Head of caudate nucleus (tissue), 42 donors: ENCODE results near the gene PPIB.

Experiments
- DNase-seq, 42 donors: peaks; one replicate each; pipeline versions ENCODE4 v3.0.0 to v3.0.0-alpha.2; 2020 to 2021; ENCODE audit warnings: mixed read lengths in 7 of 42
- intact Hi-C: fragments of 100-400 bp; cut with DNase I; formaldehyde crosslinking; loops from one replicate; pipeline ENCODE4 v1.15.0; 2022

Gene PPIB

DNA sequence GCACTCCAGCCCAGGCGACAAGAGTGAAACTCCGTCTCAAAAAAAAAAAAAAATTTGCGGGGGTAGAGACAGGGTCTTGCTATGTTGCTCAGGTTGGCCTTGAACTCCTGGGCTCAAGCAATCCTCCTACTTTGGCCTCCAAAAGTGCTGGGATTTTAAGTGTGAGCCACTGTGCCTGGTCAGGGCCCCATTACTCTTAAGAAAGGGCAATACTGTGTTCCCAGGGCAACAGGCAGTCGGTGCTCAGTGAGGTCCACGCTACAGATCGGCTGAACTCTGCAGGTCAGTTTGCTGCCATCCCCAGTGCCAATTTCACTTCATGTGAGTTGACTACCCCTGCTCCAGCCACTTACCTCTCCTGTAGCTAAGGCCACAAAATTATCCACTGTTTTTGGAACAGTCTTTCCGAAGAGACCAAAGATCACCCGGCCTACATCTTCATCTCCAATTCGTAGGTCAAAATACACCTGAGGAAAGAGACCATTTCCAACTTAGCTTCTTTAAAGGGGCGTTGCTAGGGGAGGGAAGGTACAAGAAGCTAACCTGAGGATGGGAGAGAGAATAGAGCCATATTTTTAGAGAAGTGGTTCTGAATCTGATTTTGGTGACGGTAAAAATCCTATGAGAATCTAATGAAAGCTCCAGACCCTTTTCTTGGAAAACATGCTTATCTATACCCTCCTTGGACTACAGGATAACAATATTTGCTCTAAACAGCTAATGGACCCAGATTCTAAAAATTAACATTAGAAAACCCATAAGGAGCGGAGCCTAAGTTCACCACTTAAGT is 939 bp downstream of the PPIB start:
- intact Hi-C loops, result loop anchor here (2.0 to 10.0 kb wide), 3 partner anchors 195 to 523 kb away; partner anchors contain the start of genes CSNK1G1, PCLAF and TRIP4

DNA sequence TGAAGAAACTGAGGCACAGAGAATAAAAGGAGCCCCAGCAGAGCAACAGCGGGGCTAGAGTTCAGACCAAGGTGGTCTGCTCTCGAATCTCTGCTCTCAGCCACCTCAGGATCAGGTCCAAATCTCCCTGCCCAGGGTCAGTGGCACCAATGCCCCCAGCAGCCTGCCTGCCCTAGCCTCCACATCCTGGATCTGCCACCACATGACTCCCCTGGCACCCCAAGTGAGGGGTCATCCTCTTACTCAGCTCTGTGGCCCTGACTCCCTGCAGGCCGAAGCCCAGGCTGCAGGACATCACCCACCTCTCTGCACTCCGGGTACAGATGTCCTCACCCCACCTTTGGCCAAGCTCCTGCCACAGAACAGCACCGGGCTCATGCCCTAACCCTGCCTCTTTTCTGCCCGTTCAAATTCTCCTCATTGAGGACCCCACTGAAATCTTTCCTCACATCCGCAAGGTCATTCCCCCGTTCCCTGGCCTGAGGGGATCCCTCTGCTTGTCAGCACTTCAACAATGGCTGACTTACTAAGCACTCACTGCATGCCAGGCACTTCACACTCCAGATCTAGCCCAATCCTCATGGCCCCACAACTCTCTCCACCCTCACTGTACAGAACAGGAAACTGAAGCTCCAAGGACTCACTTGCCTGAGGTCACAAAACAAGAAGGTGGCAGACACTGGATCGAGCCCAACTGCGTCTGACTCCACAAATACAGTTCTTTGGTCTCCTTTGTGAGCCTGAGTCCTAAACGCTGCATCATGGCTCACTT is 4.3 kb downstream of the PPIB start:
- no peak for DNase-seq
- intact Hi-C loops, result loop anchor here (10.0 kb wide), 1 partner anchor 554 kb away; no protein-coding TSS in a partner anchor

More for the DNA sequence above, 939 bp downstream of the PPIB start:
- no peak for DNase-seq

- intact Hi-C loops, result loop anchor here (10.0 kb wide), 1 partner anchor 553 kb away; no protein-coding TSS in a partner anchor
- DNase-seq, result peak in 1 of 42 donors; percentile 36
Measured at GRCh38 chr15:64157599-64158125, 5.2 kb downstream of the PPIB start.

GRCh38 chr15:64156652-64157331 is 6.0 kb downstream of the PPIB start:
- peak in 1 of 42 donors; percentile 39 for DNase-seq
- intact Hi-C loops, result loop anchor here (10.0 kb wide), 1 partner anchor 552 kb away; no protein-coding TSS in a partner anchor

DNA sequence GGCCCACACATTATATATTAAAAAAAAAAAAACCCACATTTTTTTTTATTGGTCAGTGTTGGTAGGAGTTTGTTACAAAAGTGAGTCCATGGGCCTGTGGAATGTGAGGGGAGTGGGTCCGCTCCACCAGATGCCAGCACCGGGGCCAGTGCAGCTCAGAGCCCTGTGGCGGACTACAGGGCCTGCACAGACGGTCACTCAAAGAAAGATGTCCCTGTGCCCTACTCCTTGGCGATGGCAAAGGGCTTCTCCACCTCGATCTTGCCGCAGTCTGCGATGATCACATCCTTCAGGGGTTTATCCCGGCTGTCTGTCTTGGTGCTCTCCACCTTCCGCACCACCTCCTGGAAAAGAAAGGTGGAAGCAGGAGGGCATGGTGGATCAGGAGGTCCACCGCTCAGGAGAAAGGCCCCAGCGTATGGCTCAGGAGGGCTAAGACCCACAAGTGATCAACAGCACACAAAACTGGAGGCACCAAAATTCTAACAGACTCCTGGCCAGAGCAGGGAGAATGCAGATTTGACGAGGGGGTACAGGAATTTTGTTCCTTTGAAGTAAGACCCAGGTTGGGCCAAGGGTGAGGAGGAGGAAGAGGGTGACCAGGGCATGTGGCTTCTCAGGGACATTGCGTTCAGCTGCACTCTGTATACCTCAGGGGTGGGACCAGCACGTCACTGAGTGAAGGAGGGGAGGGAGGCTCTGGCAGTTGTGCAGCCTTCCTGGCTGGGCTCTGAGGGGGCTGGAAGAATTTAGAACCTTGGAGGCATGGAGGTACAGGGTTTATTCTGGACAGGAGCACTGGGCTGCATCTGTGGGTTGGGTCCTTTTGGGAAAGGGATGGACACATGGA is 6.8 kb downstream of the PPIB start:
- intact Hi-C loops, result loop anchor here (10.0 kb wide), 1 partner anchor 551 kb away; no protein-coding TSS in a partner anchor
- peak in 1 of 42 donors; percentile 19 for DNase-seq

DNA sequence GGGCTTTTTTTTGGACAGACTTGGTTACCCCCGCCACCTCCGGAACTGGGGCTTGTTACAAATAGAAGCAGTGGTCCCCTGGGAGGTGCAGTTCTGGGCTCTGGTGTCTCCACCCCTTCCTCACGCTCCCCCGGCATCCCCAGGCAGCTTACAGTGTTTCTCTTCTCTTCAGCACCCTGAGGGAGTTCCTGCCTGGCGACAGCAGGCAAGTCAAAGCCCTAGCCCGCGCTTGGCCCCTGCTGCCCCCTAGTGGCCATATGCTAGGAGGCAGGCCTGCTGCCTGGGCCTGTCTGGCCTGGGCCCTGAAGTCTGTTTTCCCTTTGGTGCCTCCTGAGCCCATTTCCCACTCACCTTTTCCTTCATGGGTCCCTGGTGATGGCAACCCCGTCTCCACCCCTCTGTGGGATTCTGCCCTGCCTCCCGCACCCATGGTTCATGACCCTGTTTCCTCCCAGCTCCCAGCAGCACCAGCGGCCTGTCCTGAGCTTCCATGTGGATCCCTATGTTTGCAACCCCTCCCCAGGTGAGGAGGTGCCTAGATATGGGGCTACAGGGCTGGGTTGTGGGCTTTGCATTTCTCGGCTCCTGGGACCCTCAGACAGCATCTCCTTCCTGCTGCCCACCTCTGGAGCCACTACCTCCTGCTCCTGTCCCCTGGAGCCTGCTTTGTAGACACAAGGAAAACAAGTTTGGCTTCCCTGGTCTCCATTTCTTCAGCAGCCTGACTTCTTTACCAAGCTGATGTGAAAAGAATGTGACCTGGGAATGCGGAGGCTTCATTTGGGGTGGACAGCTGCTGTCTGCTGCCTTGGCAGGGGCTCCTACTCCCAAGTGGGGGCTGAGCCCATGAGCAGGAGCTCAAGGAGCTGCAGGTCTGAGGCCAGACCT is 9.1 kb downstream of the PPIB start:
- intact Hi-C loops, result loop anchor here (2.0 to 10.0 kb wide), 2 partner anchors 57 to 549 kb away; no protein-coding TSS in a partner anchor

DNA sequence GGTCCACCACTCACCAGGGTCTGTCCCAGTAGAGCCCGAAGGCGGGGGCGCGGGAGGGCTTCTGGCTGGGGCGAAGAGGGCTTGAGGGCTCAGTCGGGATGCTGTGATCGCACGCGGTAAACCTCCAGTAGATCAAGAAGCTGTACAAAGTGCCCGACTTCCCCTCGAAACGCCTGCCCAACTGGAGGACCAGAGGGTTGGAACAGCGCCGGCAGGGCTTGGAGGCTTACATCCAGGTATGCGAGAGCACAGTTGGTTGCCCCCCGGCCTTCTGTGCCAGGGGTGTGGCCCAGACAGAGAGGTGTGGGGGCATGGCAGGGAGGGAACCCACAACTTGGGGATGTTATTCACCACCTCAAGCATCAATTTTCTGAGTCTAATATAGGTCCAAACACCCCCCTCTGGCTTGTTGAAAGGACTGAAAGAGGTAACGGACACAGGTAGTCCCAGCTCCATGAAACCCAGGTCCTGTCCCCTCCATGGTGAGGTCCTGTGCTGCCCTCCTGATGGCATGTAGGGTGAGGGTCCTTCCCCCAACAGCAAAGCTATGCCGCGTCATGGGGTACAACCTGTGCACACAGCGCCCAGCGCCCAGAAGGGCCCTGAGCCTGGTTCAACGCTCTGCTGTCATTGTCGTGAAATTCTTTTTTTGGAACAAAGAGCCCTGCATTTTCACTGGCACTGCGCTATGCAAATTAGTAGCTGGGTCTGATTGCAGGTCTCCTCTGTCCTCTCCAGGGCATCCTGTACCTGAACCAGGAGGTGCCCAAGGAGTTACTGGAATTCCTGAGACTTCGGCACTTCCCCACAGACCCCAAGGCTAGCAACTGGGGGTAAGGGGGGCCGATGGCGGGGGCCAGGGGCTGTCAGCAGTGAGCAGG is 10.1 kb downstream of the PPIB start:
- DNase-seq, result peak in 3 of 42 donors; percentile 38 to 65 (median 57)

More for the DNA sequence above, 9.1 kb downstream of the PPIB start:
- DNase-seq, result peak; percentile 84 to 98 (median 95)

GRCh38 chr15:64151727-64152506 is 10.9 kb downstream of the PPIB start, which contains the start of gene SNX22:
TSS of gene SNX22 (plus strand) at chr15:64151731. CDS start at chr15:64151776, 45 bp downstream.
- DNase-seq, result peak in 5 of 42 donors; percentile 37 to 56 (median 43)
- intact Hi-C loops, result loop anchor here (2.0 to 10.0 kb wide), 2 partner anchors 55 to 547 kb away; no protein-coding TSS in a partner anchor

More for the DNA sequence above, 10.1 kb downstream of the PPIB start:
- intact Hi-C loops, result loop anchor here (2.0 to 10.0 kb wide), 2 partner anchors 56 to 548 kb away; no protein-coding TSS in a partner anchor

GRCh38 chr15:64149893-64150578 is 12.8 kb downstream of the PPIB start:
- DNase-seq, result peak in 1 of 42 donors; percentile 51
- intact Hi-C loops, result loop anchor here (10.0 kb wide), 1 partner anchor 545 kb away; no protein-coding TSS in a partner anchor

GRCh38 chr15:64149424-64149823 is 13.4 kb downstream of the PPIB start:
- DNase-seq, result peak in 13 of 42 donors; percentile 32 to 82 (median 52)
- intact Hi-C loops, result no loop called here

DNA sequence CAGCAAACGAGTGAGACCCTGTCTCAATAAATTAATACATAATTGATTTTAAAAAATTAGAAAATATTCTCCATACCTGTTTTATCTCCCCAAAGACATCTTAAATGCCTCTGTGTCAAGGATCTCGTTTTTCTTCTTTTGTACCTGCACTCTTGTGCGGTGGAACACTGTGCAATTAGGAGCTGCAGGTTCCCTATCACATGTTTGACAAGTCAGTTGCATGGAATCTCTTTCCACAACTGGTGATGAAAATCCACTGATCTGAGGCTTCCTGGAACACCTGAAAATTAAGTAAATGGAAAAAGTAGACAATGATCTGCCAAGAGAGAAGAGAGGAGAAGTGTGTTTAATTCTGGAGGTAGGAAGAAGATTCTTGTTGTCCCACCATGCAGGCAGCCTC is 14.2 kb downstream of the PPIB start:
- intact Hi-C loops, result no loop called here
- no peak for DNase-seq

GRCh38 chr15:64148168-64148567 is 14.7 kb downstream of the PPIB start:
- peak in 1 of 42 donors; percentile 29 for DNase-seq

DNA sequence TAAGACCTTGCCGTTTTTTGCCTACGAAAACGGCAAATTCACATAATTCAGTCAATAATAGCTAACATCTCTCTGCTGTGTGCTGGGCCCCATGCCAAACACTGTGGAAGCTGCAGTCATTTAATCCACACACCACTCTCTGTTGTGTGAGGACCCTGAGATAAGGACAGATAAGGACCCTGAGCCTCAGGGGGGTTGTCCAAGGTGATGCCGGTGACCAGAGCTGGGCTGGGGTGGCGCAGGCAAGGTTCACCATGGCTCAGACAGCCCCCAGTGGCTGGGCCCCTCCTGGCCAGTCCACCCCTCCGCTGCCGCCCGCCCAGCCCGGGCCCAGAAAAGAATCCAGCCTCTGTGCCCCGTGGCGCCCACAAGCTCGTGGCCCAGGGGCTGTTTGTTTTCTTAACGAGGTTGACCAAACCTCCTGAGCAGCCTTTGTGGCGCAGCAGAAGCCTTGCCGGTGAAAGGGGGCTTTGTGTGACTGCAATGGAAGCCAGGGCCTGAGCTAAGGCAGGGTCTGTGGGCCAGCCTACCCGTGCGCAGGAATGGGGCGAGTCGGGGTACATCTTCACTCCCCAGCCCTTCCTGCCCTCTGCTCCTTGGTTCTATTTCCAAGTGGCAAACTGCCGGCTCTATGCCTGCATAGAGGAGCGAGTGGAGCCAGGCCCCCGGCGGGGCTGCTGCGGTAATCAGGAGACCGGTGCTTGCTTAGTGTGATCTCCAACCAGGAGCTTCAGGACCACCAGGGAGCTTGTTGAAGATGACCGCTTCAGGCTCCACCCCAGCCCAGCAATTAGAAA is 15.7 kb downstream of the PPIB start:
- DNase-seq, result peak in 23 of 42 donors; percentile 37 to 84 (median 66)
- intact Hi-C loops, result no loop called here

More at GRCh38 chr15:64148168-64148567, 14.7 kb downstream of the PPIB start:
- intact Hi-C loops, result no loop called here
